Activated CD4-positive, alpha-beta T cell treated with anti-CD3 and anti-CD28 coated beads, Interleukin-2, amount 50 U/mL, for 1 hour (primary cell): ENCODE data around the gene PAK2.
A peak's percentile ranks its signal among the peaks of the same experiment; 100 is the strongest.
"Not testable (repeated sequence)": the region's sequence is repeated elsewhere in the genome, so short reads cannot be mapped to it uniquely, and the experiment has no call there.

ENCODE experiments used
- DNase-seq: peaks from one replicate; pipeline ENCODE4 v3.0.0-alpha.2; 2020

The PAK2 gene

GRCh38 chr3:196737655-196738054 is 2.0 kb upstream of the PAK2 start:
- no peak for DNase-seq

- DNase-seq: peak; percentile 29
These were observed 1.0 kb downstream of the PAK2 start for GRCh38 chr3:196740481-196741248.

GRCh38 chr3:196741249-196741889 is 1.7 kb downstream of the PAK2 start:
- no peak for DNase-seq

- DNase-seq: not testable (repeated sequence)
These were observed 3.9 kb downstream of the PAK2 start for GRCh38 chr3:196743569-196743968.

GRCh38 chr3:196749125-196749524 is 9.5 kb downstream of the PAK2 start:
- no peak for DNase-seq

GRCh38 chr3:196753201-196753600 is 13.5 kb downstream of the PAK2 start:
- DNase-seq: no peak

- DNase-seq: no peak
These were observed 14.7 kb downstream of the PAK2 start for GRCh38 chr3:196754091-196754981.

- DNase-seq: no peak
These were observed 17.1 kb downstream of the PAK2 start for GRCh38 chr3:196756732-196757131.

GRCh38 chr3:196757876-196758739 is 18.5 kb downstream of the PAK2 start:
- no peak for DNase-seq

GRCh38 chr3:196763179-196763578 is 23.5 kb downstream of the PAK2 start:
- no peak for DNase-seq

GRCh38 chr3:196765454-196765853 is 25.8 kb downstream of the PAK2 start:
- no peak for DNase-seq

- DNase-seq: no peak
These were observed 31.4 kb downstream of the PAK2 start for GRCh38 chr3:196771067-196771466.

- DNase-seq: no peak
These were observed 32.4 kb downstream of the PAK2 start for GRCh38 chr3:196772102-196772501.

- DNase-seq: no peak
These were observed 33.2 kb downstream of the PAK2 start for GRCh38 chr3:196772897-196773296.

GRCh38 chr3:196774191-196774820 is 34.6 kb downstream of the PAK2 start:
- no peak for DNase-seq

- no peak for DNase-seq
These were observed 35.3 kb downstream of the PAK2 start for GRCh38 chr3:196774848-196775422.

GRCh38 chr3:196775938-196776337 is 36.3 kb downstream of the PAK2 start:
- no peak for DNase-seq

GRCh38 chr3:196777836-196778235 is 38.2 kb downstream of the PAK2 start:
- DNase-seq: no peak

GRCh38 chr3:196778755-196779154 is 39.1 kb downstream of the PAK2 start:
- DNase-seq: no peak

- DNase-seq: no peak
These were observed 42.9 kb downstream of the PAK2 start for GRCh38 chr3:196782511-196782910.

GRCh38 chr3:196788528-196788927 is 48.9 kb downstream of the PAK2 start:
- DNase-seq: no peak

- DNase-seq: no peak
These were observed 50.3 kb downstream of the PAK2 start for GRCh38 chr3:196789885-196790359.
